Measurements from ENCODE around the gene ATG10.

GRCh38 chr5:82278711-82279370 is 307.0 kb downstream of the ATG10 start:
- TF ChIP-seq, protein P1, sequence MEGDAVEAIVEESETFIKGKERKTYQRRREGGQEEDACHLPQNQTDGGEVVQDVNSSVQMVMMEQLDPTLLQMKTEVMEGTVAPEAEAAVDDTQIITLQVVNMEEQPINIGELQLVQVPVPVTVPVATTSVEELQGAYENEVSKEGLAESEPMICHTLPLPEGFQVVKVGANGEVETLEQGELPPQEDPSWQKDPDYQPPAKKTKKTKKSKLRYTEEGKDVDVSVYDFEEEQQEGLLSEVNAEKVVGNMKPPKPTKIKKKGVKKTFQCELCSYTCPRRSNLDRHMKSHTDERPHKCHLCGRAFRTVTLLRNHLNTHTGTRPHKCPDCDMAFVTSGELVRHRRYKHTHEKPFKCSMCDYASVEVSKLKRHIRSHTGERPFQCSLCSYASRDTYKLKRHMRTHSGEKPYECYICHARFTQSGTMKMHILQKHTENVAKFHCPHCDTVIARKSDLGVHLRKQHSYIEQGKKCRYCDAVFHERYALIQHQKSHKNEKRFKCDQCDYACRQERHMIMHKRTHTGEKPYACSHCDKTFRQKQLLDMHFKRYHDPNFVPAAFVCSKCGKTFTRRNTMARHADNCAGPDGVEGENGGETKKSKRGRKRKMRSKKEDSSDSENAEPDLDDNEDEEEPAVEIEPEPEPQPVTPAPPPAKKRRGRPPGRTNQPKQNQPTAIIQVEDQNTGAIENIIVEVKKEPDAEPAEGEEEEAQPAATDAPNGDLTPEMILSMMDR (IDR thresholded peaks at IDR 0.05), result no peak
- no peak for TF ChIP-seq POLR2A (IDR thresholded peaks at IDR 0.05)
- no peak for TF ChIP-seq EP300 (IDR thresholded peaks at IDR 0.05)
- TF ChIP-seq POLR2AphosphoS5 (IDR thresholded peaks at IDR 0.05), result no peak

Measured in suprapubic skin (tissue), 4 donors.